ENCODE data around the gene UBQLN1. TPM values are rescaled to one million over a fixed set of nuclear protein-coding genes. Genes with fewer than 3 reads are reported as not detected.
"Not testable (repeated sequence)": the region's sequence is repeated elsewhere in the genome, so short reads cannot be mapped to it uniquely, and the experiment has no call there.

UBQLN1 gene
- 100 to 1,000 TPM; 108 to 123 (median 119) TPM for polyA plus RNA-seq (ENCODE audit: insufficient read length in 4 of 4)

GRCh38 chr9:83707768-83708514, at the start of gene UBQLN1:
UBQLN1 (minus strand) TSS chr9:83707958; CDS start chr9:83707679, 279 bp downstream.
- DNase-seq (ENCODE audit: low read depth in 4 of 4, low spot score in 3 of 4): peak; percentile 93 to 96 (median 94)

DNA sequence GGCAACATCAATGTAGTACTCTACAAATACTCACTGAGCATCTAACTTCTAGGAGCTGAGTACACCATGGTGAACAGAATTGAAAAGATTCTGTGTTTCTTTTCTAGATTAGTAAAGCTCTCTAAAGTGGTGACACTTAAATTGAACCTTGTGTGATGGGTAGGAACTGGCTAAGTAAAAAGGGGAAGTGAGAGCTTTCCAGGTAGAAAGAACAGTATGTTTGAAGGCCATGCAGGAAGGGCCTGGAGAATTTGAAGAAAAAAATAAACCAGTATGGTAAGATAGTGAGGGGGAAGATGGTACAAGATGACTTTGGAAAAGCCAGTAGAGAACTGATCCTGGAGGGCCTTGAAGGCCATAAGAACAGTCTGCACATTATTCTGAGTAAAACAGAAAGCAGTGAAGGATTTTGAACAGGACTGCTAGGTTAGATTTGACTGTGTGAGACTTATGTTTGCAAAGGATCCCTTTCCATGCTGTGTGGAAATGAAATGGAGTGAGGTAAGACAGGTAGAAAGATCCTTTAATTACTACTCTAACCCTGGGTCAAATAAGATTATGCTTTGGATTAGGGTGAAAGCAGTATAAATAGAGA, 46.7 kb upstream of the UBQLN1 start:
- no peak for DNase-seq (ENCODE audit: low read depth in 4 of 4, low spot score in 3 of 4)

DNA sequence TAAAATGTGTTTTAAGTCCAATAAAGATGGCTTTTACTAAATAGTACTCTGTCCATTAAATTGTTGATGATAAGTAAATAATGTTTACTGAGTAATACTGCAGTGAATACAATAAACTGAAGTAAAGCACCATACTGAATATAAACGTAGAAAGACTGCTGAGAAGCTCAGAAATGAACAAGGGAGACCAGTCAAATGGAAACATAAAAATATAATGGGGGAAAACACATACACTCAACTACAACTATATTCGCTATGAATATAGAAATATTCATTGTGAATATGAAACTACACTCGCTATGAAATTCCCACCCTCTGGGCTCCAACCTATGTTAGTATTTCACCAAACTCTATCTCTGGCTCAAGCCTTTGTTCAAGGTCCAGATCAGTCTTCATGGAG, 41.9 kb upstream of the UBQLN1 start:
- DNase-seq (ENCODE audit: low read depth in 4 of 4, low spot score in 3 of 4): no peak

DNA sequence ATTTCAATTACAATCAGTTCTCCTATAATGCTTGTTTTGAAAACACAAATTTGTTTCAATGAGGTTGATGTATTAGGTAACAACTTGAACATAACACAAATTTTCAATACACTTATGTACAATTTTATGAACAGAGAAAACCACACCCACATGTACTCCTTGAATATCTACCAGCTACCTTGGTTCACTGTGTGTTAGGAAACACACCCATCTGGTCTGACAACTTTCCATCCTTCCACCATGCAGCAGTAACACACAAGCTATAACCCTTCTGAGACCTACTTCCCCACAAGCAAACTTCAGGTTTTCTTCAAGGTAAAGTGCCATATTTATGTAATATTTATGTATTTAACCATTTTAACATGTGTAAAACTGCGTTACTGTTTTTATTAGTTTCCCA, 36.4 kb upstream of the UBQLN1 start:
- no peak for DNase-seq (ENCODE audit: low read depth in 4 of 4, low spot score in 3 of 4)

DNA sequence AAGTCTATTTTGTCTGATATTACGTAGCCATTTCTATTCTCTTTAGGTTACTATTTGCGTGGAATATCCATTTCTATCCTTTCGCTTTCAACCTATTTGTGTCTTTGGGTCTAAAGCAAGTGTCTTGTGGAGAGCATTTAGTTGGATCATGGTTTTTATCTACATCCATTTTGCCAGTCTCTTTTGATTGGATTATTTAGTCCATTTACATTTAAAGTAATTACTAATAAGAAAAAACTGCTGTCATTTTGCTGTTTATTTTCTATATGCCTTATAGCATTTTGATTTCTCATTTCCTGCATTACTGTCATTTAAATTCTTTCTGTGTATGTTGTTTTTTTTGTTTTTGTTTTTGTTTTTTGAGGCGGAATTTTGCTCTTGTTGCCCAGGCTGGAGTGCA, 26.0 kb upstream of the UBQLN1 start:
- DNase-seq (ENCODE audit: low read depth in 4 of 4, low spot score in 3 of 4): no peak

- not testable (repeated sequence) for DNase-seq (ENCODE audit: low read depth in 4 of 4, low spot score in 3 of 4)
These were observed 21.0 kb upstream of the UBQLN1 start for GRCh38 chr9:83728591-83729368.

GRCh38 chr9:83724436-83724835, 16.7 kb upstream of the UBQLN1 start:
- DNase-seq (ENCODE audit: low read depth in 4 of 4, low spot score in 3 of 4): no peak

- DNase-seq (ENCODE audit: low read depth in 4 of 4, low spot score in 3 of 4): no peak
These were observed 15.2 kb upstream of the UBQLN1 start for GRCh38 chr9:83722726-83723495.

DNA sequence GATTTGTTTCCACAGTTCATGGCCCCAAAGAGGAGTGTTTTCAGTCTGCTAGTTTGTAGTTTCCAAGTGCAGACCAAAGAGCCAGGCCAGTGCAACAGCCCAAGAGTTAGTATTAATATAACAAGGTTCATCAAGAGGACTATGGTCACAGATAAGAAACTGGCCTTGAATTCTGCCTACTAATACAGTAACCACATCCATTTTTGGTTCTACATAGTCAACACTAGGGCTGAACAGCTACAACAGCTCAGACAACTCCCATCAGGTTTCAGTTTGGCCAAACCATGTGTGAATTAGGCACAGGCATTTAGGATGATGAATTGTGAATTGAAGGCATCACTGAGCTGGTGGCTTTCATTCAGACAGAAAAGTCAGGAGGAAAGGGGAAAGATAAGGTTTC, 13.8 kb upstream of the UBQLN1 start:
- DNase-seq (ENCODE audit: low read depth in 4 of 4, low spot score in 3 of 4): no peak

GRCh38 chr9:83715794-83716193, 8.0 kb upstream of the UBQLN1 start:
- DNase-seq (ENCODE audit: low read depth in 4 of 4, low spot score in 3 of 4): no peak

GRCh38 chr9:83715221-83715620, 7.5 kb upstream of the UBQLN1 start:
- DNase-seq (ENCODE audit: low read depth in 4 of 4, low spot score in 3 of 4): no peak

DNA sequence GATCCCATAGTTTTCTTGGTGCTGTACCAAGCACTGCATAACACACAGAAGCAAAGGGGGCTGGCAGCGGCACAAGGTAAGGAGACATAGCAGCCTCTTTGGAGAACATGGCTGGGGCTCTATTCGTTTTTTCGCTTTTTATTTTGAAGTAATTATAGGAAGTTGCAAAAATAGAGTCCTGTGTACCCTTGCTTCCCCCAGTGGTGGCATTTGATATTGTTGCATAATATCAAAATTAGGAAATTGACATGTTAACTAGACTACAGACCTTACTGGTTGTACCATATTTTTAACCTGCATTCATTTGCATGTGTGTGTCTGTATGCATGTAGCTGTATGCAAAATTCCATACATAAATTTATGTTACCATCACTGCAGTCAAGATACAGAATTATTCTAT, 6.6 kb upstream of the UBQLN1 start:
- DNase-seq (ENCODE audit: low read depth in 4 of 4, low spot score in 3 of 4): no peak

DNA sequence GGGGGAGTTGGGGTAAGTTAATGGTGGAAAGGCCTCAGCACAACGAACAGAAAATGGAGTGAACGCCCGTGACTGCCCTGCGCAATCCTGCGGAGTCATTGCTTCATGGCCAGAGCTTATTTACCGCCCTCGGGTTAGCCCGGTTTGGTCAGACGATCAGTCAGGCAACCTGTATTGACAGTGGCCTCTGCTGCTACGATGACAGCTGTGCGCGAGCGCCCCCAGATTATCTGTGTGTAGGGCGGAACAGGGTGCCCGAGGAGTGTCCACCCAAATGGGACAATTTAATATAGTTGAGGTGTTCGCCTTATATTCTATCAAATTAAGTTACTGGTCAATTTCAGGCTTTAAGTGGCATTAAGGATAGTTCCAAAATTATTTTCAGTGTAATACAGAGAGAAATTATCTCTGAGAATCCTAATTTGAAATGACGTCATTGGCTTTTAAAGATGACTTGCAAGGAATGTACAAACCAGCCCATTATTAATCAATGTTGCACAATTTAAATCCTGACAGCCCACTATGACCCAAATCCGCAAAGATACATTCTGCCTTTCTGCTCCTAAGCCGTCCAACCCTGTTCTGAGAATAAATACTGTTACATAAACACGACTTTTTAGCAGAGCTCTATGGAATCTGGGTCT, 879 bp upstream of the UBQLN1 start:
- peak in 2 of 4 donors; percentile 5 to 25 for DNase-seq (ENCODE audit: low read depth in 4 of 4, low spot score in 3 of 4)

DNA sequence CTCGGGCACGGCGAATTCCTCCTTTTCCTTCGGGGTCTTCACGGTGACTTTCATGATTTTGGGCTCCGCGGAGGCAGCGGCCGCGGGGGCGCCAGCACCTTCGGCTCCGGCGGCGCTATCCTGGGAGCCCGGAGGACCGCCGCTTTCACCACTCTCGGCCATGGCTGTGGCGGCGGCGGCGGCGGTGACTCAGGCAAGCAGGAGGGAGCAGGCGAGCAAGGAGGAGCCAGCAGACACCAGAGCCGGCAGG, 315 bp downstream of the UBQLN1 start:
- DNase-seq (ENCODE audit: low read depth in 4 of 4, low spot score in 3 of 4): no peak

- peak; percentile 49 to 57 (median 50) for DNase-seq (ENCODE audit: low read depth in 4 of 4, low spot score in 3 of 4)
These were observed 861 bp downstream of the UBQLN1 start for GRCh38 chr9:83706676-83707517.

- not testable (repeated sequence) for DNase-seq (ENCODE audit: low read depth in 4 of 4, low spot score in 3 of 4)
These were observed 2.5 kb downstream of the UBQLN1 start for GRCh38 chr9:83705219-83705651.

- DNase-seq (ENCODE audit: low read depth in 4 of 4, low spot score in 3 of 4): no peak
These were observed 6.0 kb downstream of the UBQLN1 start for GRCh38 chr9:83701769-83702168.

DNA sequence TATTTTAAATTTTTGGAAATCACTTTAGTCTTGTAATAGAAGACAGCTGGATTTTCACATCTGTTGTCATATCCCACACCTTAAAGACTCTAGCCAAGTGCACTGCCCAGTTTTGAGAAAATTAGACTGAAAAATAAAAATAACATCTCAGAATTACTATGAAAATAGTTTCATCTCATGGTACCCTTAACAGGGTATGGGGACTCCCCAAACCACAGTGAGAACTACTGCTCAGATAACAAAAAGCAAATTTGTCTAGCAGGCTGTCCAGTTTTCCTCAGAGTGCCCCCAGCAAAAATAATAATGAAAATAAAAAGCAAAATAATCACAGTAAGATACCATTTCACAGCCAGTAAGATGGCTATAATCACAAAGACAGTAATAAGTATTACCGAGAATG, 6.5 kb downstream of the UBQLN1 start:
- no peak for DNase-seq (ENCODE audit: low read depth in 4 of 4, low spot score in 3 of 4)

DNA sequence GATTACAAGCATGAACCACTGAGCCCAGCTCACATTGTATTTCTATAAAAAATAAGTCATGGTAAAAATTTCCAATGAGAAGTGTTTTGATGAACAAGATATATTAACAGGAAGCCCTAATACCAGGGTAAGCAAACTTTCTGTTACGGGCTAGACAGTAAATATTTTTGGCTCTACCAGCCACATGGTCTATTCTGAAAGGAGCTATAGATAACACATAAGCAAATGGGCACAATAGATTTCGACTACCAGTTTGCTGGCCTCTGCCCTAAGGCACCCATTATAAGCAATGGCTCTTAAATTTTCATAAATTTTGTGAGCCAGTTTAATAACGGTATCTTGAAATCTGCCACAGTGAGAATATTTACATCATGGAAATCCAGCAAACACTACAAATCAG, 8.1 kb downstream of the UBQLN1 start:
- no peak for DNase-seq (ENCODE audit: low read depth in 4 of 4, low spot score in 3 of 4)

Data from right renal pelvis (tissue), 4 donors.